Activated CD8-positive, alpha-beta T cell treated with anti-CD3 and anti-CD28 coated beads, Interleukin-2, amount 10 ng/mL, durations not matched to agents 7 days and 5 days (primary cell): ENCODE measurements around the gene PHACTR3. TPM values are rescaled to one million over a fixed set of nuclear protein-coding genes. Genes with fewer than 3 reads are reported as not detected.
"Not testable (repeated sequence)": the region's sequence is repeated elsewhere in the genome, so short reads cannot be mapped to it uniquely, and the experiment has no call there.

ENCODE experiments used
- ATAC-seq: fragments of 150-1000 bp; cut with Tn5 transposase; one replicate; pipeline ENCODE4 v1.10.0; 2021; ENCODE audit warnings: moderate library complexity
- CTCF ChIA-PET: fragments of 350-600 bp; sonication (Branson Sonifier 250); formaldehyde crosslinking; loops from one replicate; lab custom pipeline; 2021; ENCODE audit warnings: antibody characterized with exemption; lab: Charles Lee
- POLR2A ChIA-PET: fragments of 350-600 bp; sonication (Branson Sonifier 250); formaldehyde crosslinking; loops from one replicate; lab custom pipeline; 2021; ENCODE audit warnings: antibody characterized with exemption; lab: Charles Lee
- DNase-seq: peaks from one replicate; pipeline ENCODE4 v3.0.0-alpha.2; 2020
- H3K27ac Mint-ChIP-seq: one replicate; pipeline ENCODE4 v1.8.0; 2021; ENCODE audit warnings: mild to moderate bottlenecking, mixed read lengths
- H3K27me3 Mint-ChIP-seq: one replicate; pipeline ENCODE4 v1.8.0; 2021; ENCODE audit warnings: low read depth, mixed read lengths
- H3K36me3 Mint-ChIP-seq: one replicate; pipeline ENCODE4 v1.8.0; 2021; ENCODE audit warnings: low read depth, mixed read lengths
- H3K4me1 Mint-ChIP-seq: one replicate; pipeline ENCODE4 v1.8.0; 2021; ENCODE audit warnings: low read depth, mixed read lengths
- H3K4me3 Mint-ChIP-seq: one replicate; pipeline ENCODE4 v1.8.0; 2021; ENCODE audit warnings: mild to moderate bottlenecking, mixed read lengths
- H3K9me3 Mint-ChIP-seq: one replicate; pipeline ENCODE4 v1.8.0; 2022; ENCODE audit warnings: mixed read lengths; ENCODE audit not compliant: insufficient read depth
- total RNA-seq, 2 experiments: library from RNA; stranded (reverse); gene quantifications; one replicate each; pipeline ENCODE4 v1.2.3, GENCODE V29; 2021

The PHACTR3 gene
- total RNA-seq: not detected

DNA sequence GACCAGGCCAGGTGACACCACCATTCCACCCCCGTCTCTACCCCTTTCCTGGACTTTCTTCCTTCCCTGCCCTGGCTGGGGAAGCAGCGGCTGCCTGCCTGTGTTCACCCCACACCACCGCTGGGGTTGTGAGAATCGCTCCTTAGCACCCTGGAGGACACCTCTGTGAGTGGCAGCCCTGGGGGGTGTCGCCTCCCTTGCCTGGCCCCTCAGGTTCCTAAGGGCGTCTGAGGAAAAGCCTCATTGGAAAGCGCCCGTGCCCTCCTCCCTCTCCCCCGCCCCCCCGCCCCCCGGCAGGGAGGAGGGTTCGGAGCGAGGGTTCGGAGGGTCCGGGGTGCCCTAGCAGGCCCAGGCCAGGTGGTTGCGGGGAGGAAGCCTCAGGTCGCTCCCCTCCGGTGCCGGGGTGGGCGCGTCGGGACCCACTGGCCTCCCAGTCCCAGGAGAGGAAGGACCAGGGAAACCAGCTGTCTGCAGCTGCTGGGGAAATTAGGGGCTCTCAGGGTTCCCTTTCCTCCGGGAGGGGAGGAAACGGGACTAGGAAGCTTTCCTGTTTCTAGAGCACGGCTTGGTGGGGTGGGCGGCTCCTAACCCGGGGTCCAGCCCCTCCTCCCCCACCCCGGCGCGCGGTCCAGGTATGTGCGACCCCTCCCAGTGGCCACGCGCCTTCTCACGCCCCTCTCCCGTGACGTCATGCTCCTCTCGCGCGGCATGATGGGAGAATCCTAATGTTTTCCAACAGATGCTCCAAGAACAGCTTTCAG is at the start of gene PHACTR3:
Gene PHACTR3, plus strand, starts transcription at position 760 of the 761 bp plus-strand sequence. CDS start 475 bp downstream, outside the sequence.
- CTCF ChIA-PET: no interaction called here
- no peaks in the 10 kb centered on the region for H3K36me3 Mint-ChIP-seq

DNA sequence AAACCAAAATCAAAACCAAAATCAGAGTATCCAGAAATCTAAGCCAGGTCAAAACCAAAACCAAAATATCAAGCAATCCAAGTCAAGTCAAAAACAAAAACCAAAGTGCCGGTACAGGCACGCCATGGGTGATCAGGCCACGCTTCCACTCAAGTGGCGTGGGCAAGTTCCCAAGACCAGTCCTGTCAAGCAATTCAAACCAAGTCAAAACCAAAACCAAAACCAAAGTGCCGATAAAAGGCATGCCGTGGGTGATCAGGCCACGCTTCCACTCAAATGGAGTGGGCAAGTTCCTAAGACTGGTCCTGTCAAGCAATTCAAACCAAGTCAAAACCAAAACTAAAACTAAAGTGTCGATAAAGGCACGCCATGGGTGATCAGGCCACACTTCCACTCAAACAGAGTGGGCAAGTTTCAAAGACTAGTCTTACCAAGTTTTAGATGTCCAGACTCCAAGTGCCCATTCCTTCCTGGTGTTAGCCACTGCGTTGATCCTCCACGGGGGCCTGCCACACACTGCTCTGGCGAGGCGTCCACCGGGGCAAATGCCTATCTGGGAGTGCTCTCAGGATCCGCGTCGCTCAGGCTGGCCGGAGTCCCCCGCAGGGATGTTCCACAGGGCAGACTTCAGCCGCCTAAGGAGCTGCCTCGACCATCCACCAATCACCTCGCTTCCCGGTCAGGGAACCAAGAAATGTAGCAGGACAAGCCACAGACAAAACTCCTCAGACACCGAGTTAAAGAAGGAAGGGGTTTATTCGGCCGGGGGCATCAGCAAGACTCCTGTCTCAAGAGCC is 46.4 kb upstream of the PHACTR3 start:
- H3K4me1 Mint-ChIP-seq, POLR2A ChIA-PET, H3K9me3 Mint-ChIP-seq, ATAC-seq, H3K27me3 Mint-ChIP-seq, DNase-seq, H3K27ac Mint-ChIP-seq, H3K4me3 Mint-ChIP-seq, H3K36me3 Mint-ChIP-seq, CTCF ChIA-PET: not testable (repeated sequence)

More for the DNA sequence above, at the start of gene PHACTR3:
- ATAC-seq: no peak
- H3K9me3 Mint-ChIP-seq: no peaks in the 10 kb centered on the region
- H3K27ac Mint-ChIP-seq: no peak within 1 kb of the TSS
- H3K4me1 Mint-ChIP-seq: no peaks in the 10 kb centered on the region
- no peak within 1 kb of the TSS for H3K4me3 Mint-ChIP-seq
- POLR2A ChIA-PET: no interaction called here
- no peak for DNase-seq
- peaks cover 54% of the 10 kb centered on the region for H3K27me3 Mint-ChIP-seq

DNA sequence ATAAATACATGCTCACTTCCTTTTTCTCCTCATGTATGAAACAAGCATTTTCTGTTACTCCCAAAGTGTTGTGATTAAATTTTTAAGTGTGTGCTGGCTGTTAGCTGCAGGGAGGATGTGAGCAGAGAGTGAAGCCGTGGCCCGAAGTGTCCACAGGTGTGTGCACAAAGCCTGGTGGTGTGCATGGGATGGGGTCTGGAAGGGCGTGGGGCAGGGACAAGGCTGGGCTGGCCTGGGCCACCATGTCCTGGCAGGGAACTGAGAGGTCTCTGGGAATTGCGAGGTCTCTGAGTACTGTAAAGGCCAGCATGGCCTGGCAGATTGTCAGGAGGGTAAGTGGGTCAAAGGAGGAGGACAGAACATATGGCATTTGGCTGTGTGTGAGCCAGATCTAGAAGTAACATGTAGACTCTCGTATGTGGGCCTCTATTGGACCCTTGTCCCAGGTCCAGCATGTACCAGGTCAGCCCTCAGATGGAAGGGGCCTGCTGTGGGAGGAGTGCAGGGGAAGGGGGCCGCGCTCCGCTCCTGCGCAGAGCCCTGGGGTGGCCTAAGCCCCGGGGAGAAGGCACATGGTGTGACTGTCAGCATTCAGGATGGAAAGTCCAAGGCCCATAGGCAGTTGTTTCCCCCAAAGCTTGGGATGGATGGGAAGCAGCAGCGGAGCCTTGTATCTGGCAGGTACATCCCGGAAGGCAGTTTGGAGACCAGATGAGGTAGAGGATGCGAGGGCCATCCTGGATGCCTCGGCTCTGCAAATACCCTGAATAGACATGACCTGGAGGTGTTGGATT is 45.1 kb upstream of the PHACTR3 start:
- Mint-ChIP-seq H3K9me3 (no peaks in the 10 kb centered on the region), H3K27ac (no peak overlapping the region), H3K36me3 (no peaks in the 10 kb centered on the region), H3K4me3 (no peak overlapping the region), H3K4me1 (no peaks in the 10 kb centered on the region), H3K27me3 (no peaks in the 10 kb centered on the region)
- ChIA-PET POLR2A (no interaction called here), CTCF (interaction anchor here (4.4 kb wide), 1 partner anchor 13 kb away, joined by 43 read pairs; no protein-coding TSS in a partner anchor)
- DNase-seq: no peak
- no peak for ATAC-seq

DNA sequence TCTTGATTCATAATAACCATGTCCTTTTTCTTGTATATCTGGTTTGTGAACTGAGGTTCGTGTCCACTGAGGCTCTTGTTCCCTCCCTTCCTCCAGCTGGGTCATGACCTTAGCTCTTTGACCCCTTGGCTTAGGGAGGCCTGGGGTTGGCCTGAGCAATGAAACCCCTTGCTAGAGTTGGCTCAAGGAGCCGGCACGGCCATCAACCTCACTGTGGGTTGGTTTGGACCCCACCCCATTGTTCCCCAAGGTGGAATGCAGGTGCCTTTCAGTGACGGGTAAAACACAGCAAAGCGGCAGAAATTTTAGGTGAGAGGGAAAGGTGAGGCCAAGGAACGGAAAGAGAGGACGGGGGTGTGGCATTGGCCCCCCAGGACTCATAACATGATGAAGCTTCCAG is 44.5 kb upstream of the PHACTR3 start:
- DNase-seq (no peak), ATAC-seq (no peak)
- Mint-ChIP-seq H3K9me3 (no peaks in the 10 kb centered on the region), H3K4me1 (no peaks in the 10 kb centered on the region), H3K27ac (no peak overlapping the region), H3K4me3 (no peak overlapping the region), H3K27me3 (no peaks in the 10 kb centered on the region), H3K36me3 (no peaks in the 10 kb centered on the region)
- CTCF ChIA-PET: interaction anchor here (4.4 kb wide), 1 partner anchor 12 kb away, joined by 43 read pairs; no protein-coding TSS in a partner anchor
- POLR2A ChIA-PET: no interaction called here

DNA sequence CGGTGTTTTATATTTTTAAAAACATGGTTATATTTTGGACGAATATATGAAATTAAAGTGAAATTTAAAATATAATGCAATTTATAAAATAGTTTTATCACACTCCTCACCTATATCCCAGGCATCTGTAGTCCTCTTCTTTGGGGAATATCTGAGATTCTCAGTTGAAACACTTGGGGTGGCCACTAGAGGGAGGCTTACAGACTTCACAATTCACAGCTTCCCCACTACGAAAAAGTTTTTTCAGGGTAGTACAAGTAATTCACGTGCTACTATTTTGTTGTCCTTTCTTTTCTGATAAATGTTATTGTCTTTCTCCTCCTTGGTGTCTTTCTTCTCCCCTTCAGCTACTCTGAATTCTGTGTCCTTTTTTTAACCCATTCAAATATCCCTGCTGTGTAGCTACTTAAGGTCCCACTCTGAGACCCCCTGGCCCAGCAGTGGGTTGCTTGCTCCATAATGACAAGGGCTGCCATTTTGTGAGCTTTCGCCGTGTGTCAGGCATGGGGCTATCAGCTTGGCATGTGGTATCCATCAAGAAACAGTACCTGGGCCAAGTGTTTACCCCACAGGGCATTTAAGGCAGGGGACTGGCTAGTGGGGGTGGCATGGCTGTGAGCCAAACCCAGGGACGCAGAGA is 43.6 kb upstream of the PHACTR3 start:
- Mint-ChIP-seq H3K27me3 (no peaks in the 10 kb centered on the region), H3K27ac (no peak overlapping the region), H3K9me3 (no peaks in the 10 kb centered on the region), H3K4me3 (no peak overlapping the region), H3K36me3 (no peaks in the 10 kb centered on the region), H3K4me1 (no peaks in the 10 kb centered on the region)
- ChIA-PET CTCF (interaction anchor here (0.7 to 4.4 kb wide), 2 partner anchors 12 to 18 kb away, joined by 3 to 43 read pairs; no protein-coding TSS in a partner anchor), POLR2A (interaction anchor here (1.4 kb wide), 1 partner anchor 8 kb away, joined by 4 read pairs; no protein-coding TSS in a partner anchor)
- ATAC-seq: no peak
- DNase-seq: no peak

DNA sequence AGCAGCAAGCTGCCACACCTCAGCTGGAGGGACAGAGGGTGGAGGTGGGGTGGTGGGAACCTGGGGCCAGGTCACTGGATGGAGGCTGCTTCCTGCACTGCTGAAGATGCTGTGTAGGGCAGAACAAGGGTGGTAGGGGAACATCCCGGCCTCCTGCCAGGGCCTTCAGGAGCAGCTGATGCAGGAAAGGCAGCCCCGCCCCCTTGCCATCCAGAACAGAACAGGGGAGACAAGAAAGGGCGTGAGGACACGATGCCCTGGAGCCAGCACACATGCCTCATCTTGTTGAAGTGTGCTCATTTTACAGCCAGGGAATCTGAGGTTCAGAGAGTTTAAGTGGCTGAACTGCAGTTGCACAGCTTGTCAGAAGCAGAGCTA is 43.1 kb upstream of the PHACTR3 start:
- H3K36me3 Mint-ChIP-seq: no peaks in the 10 kb centered on the region
- CTCF ChIA-PET: interaction anchor here (0.7 to 4.4 kb wide), 2 partner anchors 11 to 18 kb away, joined by 3 to 43 read pairs; no protein-coding TSS in a partner anchor
- H3K9me3 Mint-ChIP-seq: no peaks in the 10 kb centered on the region
- ATAC-seq: no peak
- DNase-seq: no peak
- no peaks in the 10 kb centered on the region for H3K27me3 Mint-ChIP-seq
- POLR2A ChIA-PET: interaction anchor here (1.4 kb wide), 1 partner anchor 9 kb away, joined by 4 read pairs; no protein-coding TSS in a partner anchor
- H3K4me1 Mint-ChIP-seq: no peaks in the 10 kb centered on the region
- no peak overlapping the region for H3K27ac Mint-ChIP-seq
- no peak overlapping the region for H3K4me3 Mint-ChIP-seq

DNA sequence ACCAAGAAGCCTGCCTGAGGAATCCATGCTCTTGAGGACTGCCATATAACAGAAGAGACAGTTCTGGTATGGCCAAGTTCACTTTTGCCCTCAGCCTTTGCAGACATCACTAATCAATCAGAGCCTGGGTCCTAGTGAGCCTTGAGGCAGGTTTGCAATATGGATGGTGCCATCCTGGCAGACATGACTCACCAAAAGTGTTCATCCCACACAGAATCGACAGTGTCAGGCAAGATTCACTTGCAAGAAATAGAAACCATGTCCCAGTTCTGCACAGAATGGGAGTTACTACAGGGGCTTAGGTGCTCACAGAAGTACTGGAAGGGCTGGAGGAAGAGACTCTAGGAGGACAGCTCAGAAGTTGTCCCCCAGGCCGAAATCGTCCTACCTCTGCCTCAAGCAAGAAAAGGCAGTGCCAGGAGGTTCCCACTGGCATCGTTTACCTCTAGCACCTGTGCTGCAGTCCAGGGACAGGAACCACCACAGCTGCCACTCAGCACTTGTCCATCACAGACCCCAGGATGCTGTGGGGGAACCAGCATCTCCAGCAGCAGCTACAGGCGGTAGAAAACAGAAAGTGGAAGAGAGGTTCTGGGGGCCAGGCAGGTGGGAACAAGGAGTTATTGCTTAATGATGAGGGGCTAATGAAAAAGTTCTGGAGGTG is 42.6 kb upstream of the PHACTR3 start:
- Mint-ChIP-seq H3K9me3 (no peaks in the 10 kb centered on the region), H3K27ac (no peak overlapping the region), H3K27me3 (no peaks in the 10 kb centered on the region), H3K36me3 (no peaks in the 10 kb centered on the region), H3K4me3 (no peak overlapping the region), H3K4me1 (no peaks in the 10 kb centered on the region)
- DNase-seq (no peak), ATAC-seq (no peak)
- ChIA-PET POLR2A (interaction anchor here (1.4 kb wide), 1 partner anchor 9 kb away, joined by 4 read pairs; no protein-coding TSS in a partner anchor), CTCF (interaction anchor here (4.4 kb wide), 1 partner anchor 10 kb away, joined by 43 read pairs; no protein-coding TSS in a partner anchor)

DNA sequence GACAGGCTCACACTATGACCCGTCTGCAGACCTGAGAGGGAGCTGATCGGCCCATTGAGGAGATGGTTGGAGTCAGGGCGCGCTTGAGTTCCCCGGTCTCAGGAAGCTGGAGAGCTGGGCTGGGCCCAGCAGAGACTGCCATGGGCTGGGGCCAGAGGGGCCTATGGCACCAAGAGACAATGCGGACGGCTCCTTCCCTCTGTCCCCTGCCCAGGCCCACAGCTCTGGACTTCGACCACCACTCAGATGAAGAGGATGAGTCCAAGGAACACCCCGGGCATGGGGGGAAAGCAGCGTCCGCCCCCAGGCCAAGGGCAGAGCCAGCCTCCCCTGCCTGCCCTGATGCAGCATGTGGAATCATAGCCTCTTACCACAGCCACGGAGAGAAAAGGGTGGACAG is 40.2 kb upstream of the PHACTR3 start:
- Mint-ChIP-seq H3K4me1 (no peaks in the 10 kb centered on the region), H3K4me3 (no peak overlapping the region), H3K27ac (no peak overlapping the region), H3K27me3 (peaks cover 2% of the 10 kb centered on the region), H3K36me3 (no peaks in the 10 kb centered on the region), H3K9me3 (no peaks in the 10 kb centered on the region)
- DNase-seq (no peak), ATAC-seq (no peak)
- ChIA-PET CTCF (no interaction called here), POLR2A (no interaction called here)

DNA sequence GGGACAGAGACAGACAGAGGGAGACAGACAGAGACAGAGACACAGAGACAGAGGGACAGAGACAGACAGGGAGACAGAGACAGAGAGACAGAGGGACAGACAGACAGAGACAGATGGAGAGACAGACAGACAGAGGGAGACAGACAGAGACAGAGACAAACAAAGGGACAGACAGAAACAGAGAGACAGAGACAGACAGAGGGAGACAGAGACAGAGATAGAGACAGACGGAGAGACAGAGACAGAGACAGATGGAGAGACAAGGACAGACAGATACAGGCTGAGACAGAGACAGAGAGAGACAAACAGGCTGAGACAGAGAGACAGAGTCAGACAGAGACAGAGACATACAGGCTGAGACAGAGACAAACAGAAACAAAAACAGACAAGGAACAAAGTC is 39.4 kb upstream of the PHACTR3 start:
- no peak for ATAC-seq
- H3K4me3 Mint-ChIP-seq: no peak overlapping the region

DNA sequence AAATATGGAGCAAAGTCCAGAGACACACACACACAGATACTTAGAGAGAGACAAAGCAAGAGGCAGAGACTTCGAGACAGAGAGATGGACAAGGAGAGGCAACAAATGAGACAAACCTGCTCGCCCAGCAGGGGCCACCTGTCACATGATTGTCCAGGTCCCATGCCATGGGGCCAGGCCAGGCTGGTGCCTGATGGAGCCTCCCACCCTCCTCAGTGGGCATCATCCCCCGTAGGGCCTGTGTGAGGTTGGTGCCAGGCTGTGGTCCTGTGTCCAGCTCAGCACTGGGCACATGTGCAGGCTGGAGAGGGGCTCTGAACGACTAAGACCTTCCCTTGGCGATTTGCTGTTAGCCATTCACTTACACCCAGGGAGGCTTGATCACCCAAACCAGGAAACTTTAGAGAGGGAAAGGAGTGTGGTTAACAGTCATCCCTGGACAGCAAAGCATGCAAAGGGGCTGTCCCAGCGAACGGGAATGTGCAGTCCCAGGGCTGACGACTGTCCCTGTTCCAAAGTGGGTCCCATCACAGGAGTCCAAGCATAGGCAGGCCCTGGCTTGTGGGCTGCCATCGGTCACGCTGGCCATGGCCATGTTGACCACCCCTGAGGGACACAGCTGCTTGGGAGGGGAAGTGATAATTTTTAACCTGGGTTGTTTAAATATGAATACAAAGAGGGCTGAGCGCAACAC is 38.4 kb upstream of the PHACTR3 start:
- ChIA-PET POLR2A (no interaction called here), CTCF (no interaction called here)
- Mint-ChIP-seq H3K36me3 (no peaks in the 10 kb centered on the region), H3K9me3 (no peaks in the 10 kb centered on the region), H3K27me3 (peaks cover 4% of the 10 kb centered on the region), H3K27ac (no peak overlapping the region), H3K4me3 (no peak overlapping the region), H3K4me1 (no peaks in the 10 kb centered on the region)
- DNase-seq (no peak), ATAC-seq (no peak)

More for the DNA sequence above, 39.4 kb upstream of the PHACTR3 start:
- H3K9me3 Mint-ChIP-seq: no peaks in the 10 kb centered on the region
- H3K27ac Mint-ChIP-seq: no peak overlapping the region
- H3K27me3 Mint-ChIP-seq: peaks cover 4% of the 10 kb centered on the region
- DNase-seq: no peak
- H3K36me3 Mint-ChIP-seq: no peaks in the 10 kb centered on the region
- H3K4me1 Mint-ChIP-seq: no peaks in the 10 kb centered on the region
- ChIA-PET POLR2A (no interaction called here), CTCF (no interaction called here)
